NT2/D1 (cell line): ENCODE data around the gene TGFBR3.

Source experiments
- YY1 ChIP-seq: IDR thresholded peaks from 2 replicates; pipeline ENCODE4 v1.6.1; 2011; ENCODE audit not compliant: insufficient read length, insufficient read depth
- ZNF274 ChIP-seq: IDR thresholded peaks from 2 replicates; pipeline ENCODE4 v1.6.1; 2011; ENCODE audit warnings: mild to moderate bottlenecking, low read depth, low read length

DNA sequence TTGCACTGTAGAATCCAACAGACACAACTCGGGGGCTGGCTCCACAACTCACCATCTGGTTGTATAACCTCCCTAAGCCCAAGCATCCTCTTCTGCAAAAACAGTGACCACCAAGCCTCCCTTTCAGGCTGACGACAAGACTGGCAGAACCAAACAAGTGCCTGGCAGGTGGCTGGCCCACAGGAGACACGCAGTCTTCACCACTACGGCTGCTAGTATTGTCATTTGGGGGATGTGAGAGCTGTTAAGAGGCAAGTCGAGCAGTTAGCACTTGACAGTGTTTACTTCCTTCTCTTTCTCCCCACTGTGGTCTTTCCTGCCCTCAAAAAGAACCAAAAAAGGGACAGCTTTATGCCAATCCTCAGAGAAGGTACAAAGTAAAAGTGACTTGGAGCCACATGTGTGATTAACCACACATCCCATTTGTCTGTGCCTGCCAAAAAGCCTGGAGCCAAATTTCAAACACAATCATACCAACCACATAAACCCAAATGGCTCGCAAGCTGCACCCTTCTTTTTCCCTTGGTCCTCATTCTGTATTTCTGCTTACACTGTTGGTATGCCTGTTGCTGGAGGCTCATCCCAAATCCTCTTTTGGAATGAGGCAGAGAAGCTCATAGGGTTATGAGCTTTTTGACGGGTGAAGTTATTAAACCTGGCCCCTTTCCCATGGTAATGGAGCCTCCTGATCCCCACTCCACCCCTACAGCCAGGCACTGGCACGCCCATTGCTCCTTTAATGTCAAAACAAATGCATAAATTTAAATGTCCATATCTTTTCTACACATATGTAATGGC is 94.1 kb downstream of the TGFBR3 start:
- TF ChIP-seq YY1 (no peak), ZNF274 (no peak)
